IgD-negative memory B cell (primary cell): ENCODE results near the gene PTPRG. TPM values are rescaled to one million over a fixed set of nuclear protein-coding genes. Genes with fewer than 3 reads are reported as not detected.

Source experiments
- H3K27ac Mint-ChIP-seq, 3 donors: one replicate each; pipeline ENCODE4 v1.8.0; 2020 to 2022; ENCODE audit warnings: mild to moderate bottlenecking in 3 of 3, mixed read lengths in 3 of 3, moderate library complexity in 1 of 3
- H3K27me3 Mint-ChIP-seq: one replicate; pipeline ENCODE4 v1.8.0; 2021; ENCODE audit warnings: mixed read lengths
- H3K36me3 Mint-ChIP-seq: one replicate; pipeline ENCODE4 v1.8.0; 2020; ENCODE audit warnings: mild to moderate bottlenecking, mixed read lengths
- H3K4me1 Mint-ChIP-seq, 3 donors: one replicate each; pipeline ENCODE4 v1.8.0; 2020 to 2022; ENCODE audit warnings: mixed read lengths in 3 of 3, mild to moderate bottlenecking in 1 of 3
- H3K4me3 Mint-ChIP-seq, 4 donors: one replicate each; pipeline ENCODE4 v1.8.0; 2020 to 2022; ENCODE audit warnings: mild to moderate bottlenecking in 4 of 4, mixed read lengths in 4 of 4, moderate library complexity in 3 of 4
- H3K9me3 Mint-ChIP-seq, 3 donors: one replicate each; pipeline ENCODE4 v1.8.0; 2020 to 2021; ENCODE audit warnings: mixed read lengths in 3 of 3, mild to moderate bottlenecking in 1 of 3
- polyA plus RNA-seq: library from polyadenylated mRNA; unstranded; fragments of 300-500 nt; fragmentation: Illumina TruSeq; gene quantifications from one replicate; pipeline ENCODE4 v1.2.3, GENCODE V29; 2021

The PTPRG gene
- polyA plus RNA-seq, 1 donor from 2014 or later: 1.9 TPM

- Mint-ChIP-seq H3K27ac (peak overlapping the region in 1 of 3 donors; percentile 7), H3K9me3 (no peaks in the 10 kb centered on the region), H3K4me1 (no peaks in the 10 kb centered on the region), H3K36me3 (no peaks in the 10 kb centered on the region), H3K27me3 (no peaks in the 10 kb centered on the region), H3K4me3 (no peak overlapping the region)
Measured at GRCh38 chr3:62199126-62199525, 637.8 kb downstream of the PTPRG start.

- no peaks in the 10 kb centered on the region for H3K36me3 Mint-ChIP-seq
- no peak overlapping the region for H3K27ac Mint-ChIP-seq
- no peaks in the 10 kb centered on the region for H3K27me3 Mint-ChIP-seq
- no peak overlapping the region for H3K4me3 Mint-ChIP-seq
- no peaks in the 10 kb centered on the region for H3K4me1 Mint-ChIP-seq
- no peaks in the 10 kb centered on the region for H3K9me3 Mint-ChIP-seq
Measured at GRCh38 chr3:62201438-62202035, 640.2 kb downstream of the PTPRG start.

GRCh38 chr3:62203152-62203551 lies 641.8 kb downstream of the PTPRG start:
- Mint-ChIP-seq H3K27me3 (no peaks in the 10 kb centered on the region), H3K9me3 (no peaks in the 10 kb centered on the region), H3K4me1 (no peaks in the 10 kb centered on the region), H3K27ac (peak overlapping the region in 1 of 3 donors; percentile 6), H3K36me3 (no peaks in the 10 kb centered on the region), H3K4me3 (peak overlapping the region in 1 of 4 donors; percentile 19)

- no peaks in the 10 kb centered on the region for H3K27me3 Mint-ChIP-seq
- no peaks in the 10 kb centered on the region for H3K36me3 Mint-ChIP-seq
- H3K9me3 Mint-ChIP-seq: no peaks in the 10 kb centered on the region
- H3K4me1 Mint-ChIP-seq: no peaks in the 10 kb centered on the region
- H3K4me3 Mint-ChIP-seq: no peak overlapping the region
- no peak overlapping the region for H3K27ac Mint-ChIP-seq
Measured at GRCh38 chr3:62203561-62203960, 642.2 kb downstream of the PTPRG start.

- Mint-ChIP-seq H3K36me3 (no peaks in the 10 kb centered on the region), H3K9me3 (no peaks in the 10 kb centered on the region), H3K4me1 (no peaks in the 10 kb centered on the region), H3K27ac (peak overlapping the region in 1 of 3 donors; percentile 39), H3K27me3 (no peaks in the 10 kb centered on the region), H3K4me3 (no peak overlapping the region)
Measured at GRCh38 chr3:62207197-62207596, 645.8 kb downstream of the PTPRG start.

- Mint-ChIP-seq H3K4me1 (peaks cover 0 to 1% (median 0%) of the 10 kb centered on the region in 3 donors), H3K27ac (no peak overlapping the region), H3K9me3 (no peaks in the 10 kb centered on the region), H3K4me3 (no peak overlapping the region), H3K27me3 (no peaks in the 10 kb centered on the region), H3K36me3 (no peaks in the 10 kb centered on the region)
Measured at GRCh38 chr3:62208385-62208784, 647.0 kb downstream of the PTPRG start.

- Mint-ChIP-seq H3K27ac (no peak overlapping the region), H3K9me3 (no peaks in the 10 kb centered on the region), H3K27me3 (no peaks in the 10 kb centered on the region), H3K36me3 (no peaks in the 10 kb centered on the region), H3K4me3 (no peak overlapping the region), H3K4me1 (peaks cover 0 to 1% (median 0%) of the 10 kb centered on the region in 3 donors)
Measured at GRCh38 chr3:62209101-62209500, 647.7 kb downstream of the PTPRG start.

GRCh38 chr3:62210011-62210410 lies 648.6 kb downstream of the PTPRG start:
- H3K4me1 Mint-ChIP-seq: peaks cover 0 to 1% (median 0%) of the 10 kb centered on the region in 3 donors
- H3K36me3 Mint-ChIP-seq: no peaks in the 10 kb centered on the region
- H3K9me3 Mint-ChIP-seq: no peaks in the 10 kb centered on the region
- no peaks in the 10 kb centered on the region for H3K27me3 Mint-ChIP-seq
- no peak overlapping the region for H3K4me3 Mint-ChIP-seq
- H3K27ac Mint-ChIP-seq: no peak overlapping the region

GRCh38 chr3:62211675-62212429 lies 650.5 kb downstream of the PTPRG start:
- Mint-ChIP-seq H3K4me3 (no peak overlapping the region), H3K4me1 (peaks cover 0 to 1% (median 0%) of the 10 kb centered on the region in 3 donors), H3K27me3 (no peaks in the 10 kb centered on the region), H3K36me3 (no peaks in the 10 kb centered on the region), H3K27ac (no peak overlapping the region), H3K9me3 (no peaks in the 10 kb centered on the region)

GRCh38 chr3:62214850-62215249 lies 653.5 kb downstream of the PTPRG start:
- no peaks in the 10 kb centered on the region for H3K36me3 Mint-ChIP-seq
- no peak overlapping the region for H3K4me3 Mint-ChIP-seq
- H3K27me3 Mint-ChIP-seq: no peaks in the 10 kb centered on the region
- H3K4me1 Mint-ChIP-seq: peaks cover 0 to 1% (median 0%) of the 10 kb centered on the region in 3 donors
- H3K9me3 Mint-ChIP-seq: no peaks in the 10 kb centered on the region
- peak overlapping the region in 1 of 3 donors; percentile 45 for H3K27ac Mint-ChIP-seq

- H3K27me3 Mint-ChIP-seq: no peaks in the 10 kb centered on the region
- H3K9me3 Mint-ChIP-seq: no peaks in the 10 kb centered on the region
- H3K4me1 Mint-ChIP-seq: no peaks in the 10 kb centered on the region
- no peak overlapping the region for H3K27ac Mint-ChIP-seq
- peaks cover 2% of the 10 kb centered on the region for H3K36me3 Mint-ChIP-seq
- H3K4me3 Mint-ChIP-seq: no peak overlapping the region
Measured at GRCh38 chr3:62220616-62221015, 659.2 kb downstream of the PTPRG start.

GRCh38 chr3:62225051-62225450 lies 663.7 kb downstream of the PTPRG start:
- H3K27ac Mint-ChIP-seq: no peak overlapping the region
- no peaks in the 10 kb centered on the region for H3K4me1 Mint-ChIP-seq
- peaks cover 2% of the 10 kb centered on the region for H3K36me3 Mint-ChIP-seq
- H3K27me3 Mint-ChIP-seq: peaks cover 7% of the 10 kb centered on the region
- no peaks in the 10 kb centered on the region for H3K9me3 Mint-ChIP-seq
- no peak overlapping the region for H3K4me3 Mint-ChIP-seq

- H3K27me3 Mint-ChIP-seq: peaks cover 7% of the 10 kb centered on the region
Measured at GRCh38 chr3:62226601-62227339, 665.4 kb downstream of the PTPRG start.

GRCh38 chr3:62228467-62228866 lies 667.1 kb downstream of the PTPRG start:
- H3K27me3 Mint-ChIP-seq: peaks cover 7% of the 10 kb centered on the region
- H3K9me3 Mint-ChIP-seq: no peaks in the 10 kb centered on the region
- peaks cover 2% of the 10 kb centered on the region for H3K36me3 Mint-ChIP-seq
- no peak overlapping the region for H3K27ac Mint-ChIP-seq
- H3K4me3 Mint-ChIP-seq: no peak overlapping the region
- H3K4me1 Mint-ChIP-seq: no peaks in the 10 kb centered on the region

More at GRCh38 chr3:62226601-62227339, 665.4 kb downstream of the PTPRG start:
- H3K9me3 Mint-ChIP-seq: no peaks in the 10 kb centered on the region
- H3K27ac Mint-ChIP-seq: no peak overlapping the region
- no peak overlapping the region for H3K4me3 Mint-ChIP-seq
- peaks cover 2% of the 10 kb centered on the region for H3K36me3 Mint-ChIP-seq
- H3K4me1 Mint-ChIP-seq: no peaks in the 10 kb centered on the region

GRCh38 chr3:62229211-62229610 lies 667.8 kb downstream of the PTPRG start:
- H3K9me3 Mint-ChIP-seq: no peaks in the 10 kb centered on the region
- no peaks in the 10 kb centered on the region for H3K4me1 Mint-ChIP-seq
- H3K27ac Mint-ChIP-seq: no peak overlapping the region
- no peak overlapping the region for H3K4me3 Mint-ChIP-seq
- H3K36me3 Mint-ChIP-seq: peaks cover 3% of the 10 kb centered on the region
- H3K27me3 Mint-ChIP-seq: peaks cover 7% of the 10 kb centered on the region
